GM12873 (cell line): ENCODE results near the gene SEC14L5.

Experiments used
- CTCF ChIP-seq: IDR thresholded peaks from 2 replicates; pipeline ENCODE4 v1.5.1; 2012; ENCODE audit warnings: low read depth, mild to moderate bottlenecking, moderate library complexity, low read length, control low read depth; ENCODE audit not compliant: insufficient read depth; ENCODE audit errors: missing control alignments

The SEC14L5 gene

GRCh38 chr16:4957720-4958509 lies at the start of gene SEC14L5:
Gene SEC14L5, plus strand, starts transcription at chr16:4958330. Its CDS starts 994 bp downstream, at chr16:4959324.
- no peak for TF ChIP-seq CTCF

GRCh38 chr16:4908854-4909401 lies 49.2 kb upstream of the SEC14L5 start:
- TF ChIP-seq CTCF, result no peak

GRCh38 chr16:4909825-4910224 lies 48.3 kb upstream of the SEC14L5 start:
- no peak for TF ChIP-seq CTCF

- no peak for TF ChIP-seq CTCF
These were observed 47.3 kb upstream of the SEC14L5 start for GRCh38 chr16:4910828-4911227.

GRCh38 chr16:4911970-4912386 lies 46.2 kb upstream of the SEC14L5 start:
- TF ChIP-seq CTCF, result no peak

- TF ChIP-seq CTCF, result no peak
These were observed 44.9 kb upstream of the SEC14L5 start for GRCh38 chr16:4913130-4913773.

GRCh38 chr16:4913774-4914525 lies 44.2 kb upstream of the SEC14L5 start:
- TF ChIP-seq CTCF, result no peak
